ENCODE data around the gene ZNF81.

DNA sequence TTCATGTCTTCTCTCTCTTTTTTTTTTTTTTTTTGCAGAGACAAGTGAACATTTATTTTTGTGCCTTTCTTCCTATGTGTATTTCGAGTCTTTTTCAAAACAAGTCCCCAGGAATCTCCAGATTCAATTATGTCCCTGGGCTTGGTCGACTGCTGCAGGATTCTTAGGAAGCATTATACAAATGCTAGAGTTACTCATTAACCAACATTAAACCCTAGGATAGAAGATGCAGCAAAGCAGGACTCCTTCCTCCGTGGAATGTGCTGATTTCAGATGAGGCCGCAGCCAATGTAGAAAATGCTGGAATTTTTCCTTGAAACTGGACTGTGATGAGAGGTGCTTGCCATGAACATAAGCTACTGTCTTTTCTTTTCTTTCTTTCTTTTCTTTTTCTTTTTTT is 3.4 kb downstream of the ZNF81 start:
- TF ChIP-seq, protein P1, sequence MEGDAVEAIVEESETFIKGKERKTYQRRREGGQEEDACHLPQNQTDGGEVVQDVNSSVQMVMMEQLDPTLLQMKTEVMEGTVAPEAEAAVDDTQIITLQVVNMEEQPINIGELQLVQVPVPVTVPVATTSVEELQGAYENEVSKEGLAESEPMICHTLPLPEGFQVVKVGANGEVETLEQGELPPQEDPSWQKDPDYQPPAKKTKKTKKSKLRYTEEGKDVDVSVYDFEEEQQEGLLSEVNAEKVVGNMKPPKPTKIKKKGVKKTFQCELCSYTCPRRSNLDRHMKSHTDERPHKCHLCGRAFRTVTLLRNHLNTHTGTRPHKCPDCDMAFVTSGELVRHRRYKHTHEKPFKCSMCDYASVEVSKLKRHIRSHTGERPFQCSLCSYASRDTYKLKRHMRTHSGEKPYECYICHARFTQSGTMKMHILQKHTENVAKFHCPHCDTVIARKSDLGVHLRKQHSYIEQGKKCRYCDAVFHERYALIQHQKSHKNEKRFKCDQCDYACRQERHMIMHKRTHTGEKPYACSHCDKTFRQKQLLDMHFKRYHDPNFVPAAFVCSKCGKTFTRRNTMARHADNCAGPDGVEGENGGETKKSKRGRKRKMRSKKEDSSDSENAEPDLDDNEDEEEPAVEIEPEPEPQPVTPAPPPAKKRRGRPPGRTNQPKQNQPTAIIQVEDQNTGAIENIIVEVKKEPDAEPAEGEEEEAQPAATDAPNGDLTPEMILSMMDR (conservative IDR thresholded peaks at IDR 0.05; ENCODE audit: low read depth in 2 of 2), result no peak
- no peak for TF ChIP-seq POLR2AphosphoS5 (IDR thresholded peaks at IDR 0.05; ENCODE audit: low read depth)
- TF ChIP-seq STAT1 (IDR thresholded peaks at IDR 0.05; ENCODE audit: unreplicated experiment), result no peak
- TF ChIP-seq, protein P2, sequence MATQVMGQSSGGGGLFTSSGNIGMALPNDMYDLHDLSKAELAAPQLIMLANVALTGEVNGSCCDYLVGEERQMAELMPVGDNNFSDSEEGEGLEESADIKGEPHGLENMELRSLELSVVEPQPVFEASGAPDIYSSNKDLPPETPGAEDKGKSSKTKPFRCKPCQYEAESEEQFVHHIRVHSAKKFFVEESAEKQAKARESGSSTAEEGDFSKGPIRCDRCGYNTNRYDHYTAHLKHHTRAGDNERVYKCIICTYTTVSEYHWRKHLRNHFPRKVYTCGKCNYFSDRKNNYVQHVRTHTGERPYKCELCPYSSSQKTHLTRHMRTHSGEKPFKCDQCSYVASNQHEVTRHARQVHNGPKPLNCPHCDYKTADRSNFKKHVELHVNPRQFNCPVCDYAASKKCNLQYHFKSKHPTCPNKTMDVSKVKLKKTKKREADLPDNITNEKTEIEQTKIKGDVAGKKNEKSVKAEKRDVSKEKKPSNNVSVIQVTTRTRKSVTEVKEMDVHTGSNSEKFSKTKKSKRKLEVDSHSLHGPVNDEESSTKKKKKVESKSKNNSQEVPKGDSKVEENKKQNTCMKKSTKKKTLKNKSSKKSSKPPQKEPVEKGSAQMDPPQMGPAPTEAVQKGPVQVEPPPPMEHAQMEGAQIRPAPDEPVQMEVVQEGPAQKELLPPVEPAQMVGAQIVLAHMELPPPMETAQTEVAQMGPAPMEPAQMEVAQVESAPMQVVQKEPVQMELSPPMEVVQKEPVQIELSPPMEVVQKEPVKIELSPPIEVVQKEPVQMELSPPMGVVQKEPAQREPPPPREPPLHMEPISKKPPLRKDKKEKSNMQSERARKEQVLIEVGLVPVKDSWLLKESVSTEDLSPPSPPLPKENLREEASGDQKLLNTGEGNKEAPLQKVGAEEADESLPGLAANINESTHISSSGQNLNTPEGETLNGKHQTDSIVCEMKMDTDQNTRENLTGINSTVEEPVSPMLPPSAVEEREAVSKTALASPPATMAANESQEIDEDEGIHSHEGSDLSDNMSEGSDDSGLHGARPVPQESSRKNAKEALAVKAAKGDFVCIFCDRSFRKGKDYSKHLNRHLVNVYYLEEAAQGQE (IDR thresholded peaks at IDR 0.05; ENCODE audit: unreplicated experiment), result no peak
- TF ChIP-seq EZH2 (IDR thresholded peaks at IDR 0.05; ENCODE audit: low read depth, unreplicated experiment), result no peak
- TF ChIP-seq EZH2phosphoT487 (IDR thresholded peaks at IDR 0.05; ENCODE audit: unreplicated experiment), result no peak
- no peak for TF ChIP-seq ZNF331 (CRISPR knock-in tag; IDR thresholded peaks at IDR 0.05; ENCODE audit: low read depth)
- TF ChIP-seq CREB1 (CRISPR knock-in tag; IDR thresholded peaks at IDR 0.05; ENCODE audit: low read depth), result no peak
- TF ChIP-seq ZNF114 (CRISPR knock-in tag; IDR thresholded peaks at IDR 0.05), result no peak
- TF ChIP-seq JUNB (IDR thresholded peaks at IDR 0.05; ENCODE audit: unreplicated experiment), result no peak
- TF ChIP-seq, protein P3, sequence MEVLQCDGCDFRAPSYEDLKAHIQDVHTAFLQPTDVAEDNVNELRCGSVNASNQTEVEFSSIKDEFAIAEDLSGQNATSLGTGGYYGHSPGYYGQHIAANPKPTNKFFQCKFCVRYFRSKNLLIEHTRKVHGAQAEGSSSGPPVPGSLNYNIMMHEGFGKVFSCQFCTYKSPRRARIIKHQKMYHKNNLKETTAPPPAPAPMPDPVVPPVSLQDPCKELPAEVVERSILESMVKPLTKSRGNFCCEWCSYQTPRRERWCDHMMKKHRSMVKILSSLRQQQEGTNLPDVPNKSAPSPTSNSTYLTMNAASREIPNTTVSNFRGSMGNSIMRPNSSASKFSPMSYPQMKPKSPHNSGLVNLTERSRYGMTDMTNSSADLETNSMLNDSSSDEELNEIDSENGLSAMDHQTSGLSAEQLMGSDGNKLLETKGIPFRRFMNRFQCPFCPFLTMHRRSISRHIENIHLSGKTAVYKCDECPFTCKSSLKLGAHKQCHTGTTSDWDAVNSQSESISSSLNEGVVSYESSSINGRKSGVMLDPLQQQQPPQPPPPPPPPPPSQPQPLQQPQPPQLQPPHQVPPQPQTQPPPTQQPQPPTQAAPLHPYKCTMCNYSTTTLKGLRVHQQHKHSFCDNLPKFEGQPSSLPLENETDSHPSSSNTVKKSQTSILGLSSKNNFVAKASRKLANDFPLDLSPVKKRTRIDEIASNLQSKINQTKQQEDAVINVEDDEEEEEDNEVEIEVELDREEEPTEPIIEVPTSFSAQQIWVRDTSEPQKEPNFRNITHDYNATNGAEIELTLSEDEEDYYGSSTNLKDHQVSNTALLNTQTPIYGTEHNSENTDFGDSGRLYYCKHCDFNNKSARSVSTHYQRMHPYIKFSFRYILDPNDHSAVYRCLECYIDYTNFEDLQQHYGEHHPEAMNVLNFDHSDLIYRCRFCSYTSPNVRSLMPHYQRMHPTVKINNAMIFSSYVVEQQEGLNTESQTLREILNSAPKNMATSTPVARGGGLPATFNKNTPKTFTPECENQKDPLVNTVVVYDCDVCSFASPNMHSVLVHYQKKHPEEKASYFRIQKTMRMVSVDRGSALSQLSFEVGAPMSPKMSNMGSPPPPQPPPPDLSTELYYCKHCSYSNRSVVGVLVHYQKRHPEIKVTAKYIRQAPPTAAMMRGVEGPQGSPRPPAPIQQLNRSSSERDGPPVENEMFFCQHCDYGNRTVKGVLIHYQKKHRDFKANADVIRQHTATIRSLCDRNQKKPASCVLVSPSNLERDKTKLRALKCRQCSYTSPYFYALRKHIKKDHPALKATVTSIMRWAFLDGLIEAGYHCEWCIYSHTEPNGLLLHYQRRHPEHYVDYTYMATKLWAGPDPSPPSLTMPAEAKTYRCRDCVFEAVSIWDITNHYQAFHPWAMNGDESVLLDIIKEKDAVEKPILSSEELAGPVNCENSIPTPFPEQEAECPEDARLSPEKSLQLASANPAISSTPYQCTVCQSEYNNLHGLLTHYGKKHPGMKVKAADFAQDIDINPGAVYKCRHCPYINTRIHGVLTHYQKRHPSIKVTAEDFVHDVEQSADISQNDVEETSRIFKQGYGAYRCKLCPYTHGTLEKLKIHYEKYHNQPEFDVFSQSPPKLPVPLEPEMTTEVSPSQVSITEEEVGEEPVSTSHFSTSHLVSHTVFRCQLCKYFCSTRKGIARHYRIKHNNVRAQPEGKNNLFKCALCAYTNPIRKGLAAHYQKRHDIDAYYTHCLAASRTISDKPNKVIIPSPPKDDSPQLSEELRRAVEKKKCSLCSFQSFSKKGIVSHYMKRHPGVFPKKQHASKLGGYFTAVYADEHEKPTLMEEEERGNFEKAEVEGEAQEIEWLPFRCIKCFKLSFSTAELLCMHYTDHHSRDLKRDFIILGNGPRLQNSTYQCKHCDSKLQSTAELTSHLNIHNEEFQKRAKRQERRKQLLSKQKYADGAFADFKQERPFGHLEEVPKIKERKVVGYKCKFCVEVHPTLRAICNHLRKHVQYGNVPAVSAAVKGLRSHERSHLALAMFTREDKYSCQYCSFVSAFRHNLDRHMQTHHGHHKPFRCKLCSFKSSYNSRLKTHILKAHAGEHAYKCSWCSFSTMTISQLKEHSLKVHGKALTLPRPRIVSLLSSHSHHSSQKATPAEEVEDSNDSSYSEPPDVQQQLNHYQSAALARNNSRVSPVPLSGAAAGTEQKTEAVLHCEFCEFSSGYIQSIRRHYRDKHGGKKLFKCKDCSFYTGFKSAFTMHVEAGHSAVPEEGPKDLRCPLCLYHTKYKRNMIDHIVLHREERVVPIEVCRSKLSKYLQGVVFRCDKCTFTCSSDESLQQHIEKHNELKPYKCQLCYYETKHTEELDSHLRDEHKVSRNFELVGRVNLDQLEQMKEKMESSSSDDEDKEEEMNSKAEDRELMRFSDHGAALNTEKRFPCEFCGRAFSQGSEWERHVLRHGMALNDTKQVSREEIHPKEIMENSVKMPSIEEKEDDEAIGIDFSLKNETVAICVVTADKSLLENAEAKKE (CRISPR knock-in tag; IDR thresholded peaks at IDR 0.05), result no peak

All from GM23338 (cell line).